ENCODE results near the gene ADAMTS1. TPM values are rescaled to one million over a fixed set of nuclear protein-coding genes. Genes with fewer than 3 reads are reported as not detected.
"Not testable (repeated sequence)": the region's sequence is repeated elsewhere in the genome, so short reads cannot be mapped to it uniquely, and the experiment has no call there.

ADAMTS1 gene
- total and polyA plus RNA-seq, 2 experiments from 2014 or later = 110 to 136 TPM

GRCh38 chr21:26874347-26874746 is 29.1 kb upstream of the ADAMTS1 start:
- DNase-seq (ENCODE audit: low spot score) = no peak
- 100% methylated on average over 1 of the region's 1 CpG for WGBS (ENCODE audit: low lambda C conversion rate, missing lambda C conversion rate)

DNA sequence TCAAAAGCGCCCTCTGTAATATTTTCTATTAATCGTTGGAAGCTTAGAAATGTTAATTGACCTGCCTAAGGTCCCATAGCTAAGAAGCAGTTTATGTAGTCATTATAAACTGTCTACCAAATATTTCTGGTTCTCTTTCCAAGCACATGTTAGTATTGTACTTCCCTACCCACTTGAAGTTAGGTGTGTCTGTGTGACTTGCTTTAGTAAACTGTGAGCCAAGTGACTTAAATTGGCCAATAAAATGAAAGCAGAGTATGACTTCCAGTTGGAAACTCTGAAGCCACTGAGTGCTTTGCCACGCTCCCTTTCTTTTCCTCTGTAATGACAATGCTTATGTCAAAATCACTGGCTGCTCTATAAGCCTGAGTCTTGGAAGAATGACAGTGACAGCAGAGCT is 20.6 kb upstream of the ADAMTS1 start:
- no peak for DNase-seq (ENCODE audit: low spot score)
- Histone ChIP-seq H3K4me1 (ENCODE audit: insufficient read depth) (no peaks in the 10 kb centered on the region), H2AFZ (no peak overlapping the region), H3K9me2 (replicated peaks; ENCODE audit: insufficient read depth) (no peaks in the 10 kb centered on the region), H3K36me3 (replicated peaks; ENCODE audit: insufficient read depth, low read depth) (no peaks in the 10 kb centered on the region), H3K4me3 (no peak overlapping the region), H3K9me3 (ENCODE audit: low read depth) (no peaks in the 10 kb centered on the region), H3K79me2 (no peaks in the 10 kb centered on the region), H3K27ac (no peak overlapping the region), H3K4me2 (no peak overlapping the region), H4K20me1 (ENCODE audit: insufficient read depth, poor library complexity, severe bottlenecking) (no peaks in the 10 kb centered on the region), H3K27me3 (no peaks in the 10 kb centered on the region)
- no peak for TF ChIP-seq EZH2 (IDR thresholded peaks at IDR 0.05; ENCODE audit: borderline replicate concordance)
- TF ChIP-seq EZH2phosphoT487 (IDR thresholded peaks at IDR 0.05; ENCODE audit: low read depth, severe bottlenecking, unreplicated experiment) = no peak
- TF ChIP-seq, protein P1, sequence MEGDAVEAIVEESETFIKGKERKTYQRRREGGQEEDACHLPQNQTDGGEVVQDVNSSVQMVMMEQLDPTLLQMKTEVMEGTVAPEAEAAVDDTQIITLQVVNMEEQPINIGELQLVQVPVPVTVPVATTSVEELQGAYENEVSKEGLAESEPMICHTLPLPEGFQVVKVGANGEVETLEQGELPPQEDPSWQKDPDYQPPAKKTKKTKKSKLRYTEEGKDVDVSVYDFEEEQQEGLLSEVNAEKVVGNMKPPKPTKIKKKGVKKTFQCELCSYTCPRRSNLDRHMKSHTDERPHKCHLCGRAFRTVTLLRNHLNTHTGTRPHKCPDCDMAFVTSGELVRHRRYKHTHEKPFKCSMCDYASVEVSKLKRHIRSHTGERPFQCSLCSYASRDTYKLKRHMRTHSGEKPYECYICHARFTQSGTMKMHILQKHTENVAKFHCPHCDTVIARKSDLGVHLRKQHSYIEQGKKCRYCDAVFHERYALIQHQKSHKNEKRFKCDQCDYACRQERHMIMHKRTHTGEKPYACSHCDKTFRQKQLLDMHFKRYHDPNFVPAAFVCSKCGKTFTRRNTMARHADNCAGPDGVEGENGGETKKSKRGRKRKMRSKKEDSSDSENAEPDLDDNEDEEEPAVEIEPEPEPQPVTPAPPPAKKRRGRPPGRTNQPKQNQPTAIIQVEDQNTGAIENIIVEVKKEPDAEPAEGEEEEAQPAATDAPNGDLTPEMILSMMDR (IDR thresholded peaks at IDR 0.05; ENCODE audit: poor library complexity) = no peak
- WGBS (ENCODE audit: low lambda C conversion rate, missing lambda C conversion rate) = 97% methylated on average over 3 of the region's 3 CpGs

More at GRCh38 chr21:26874347-26874746, 29.1 kb upstream of the ADAMTS1 start:
- no peaks in the 10 kb centered on the region for H3K9me2 ChIP-seq (replicated peaks; ENCODE audit: insufficient read depth)
- H3K36me3 ChIP-seq (replicated peaks; ENCODE audit: insufficient read depth, low read depth) = no peaks in the 10 kb centered on the region
- H3K27ac ChIP-seq = no peak overlapping the region
- no peaks in the 10 kb centered on the region for H4K20me1 ChIP-seq (ENCODE audit: insufficient read depth, poor library complexity, severe bottlenecking)
- no peak overlapping the region for H3K4me2 ChIP-seq
- TF ChIP-seq EZH2 (IDR thresholded peaks at IDR 0.05; ENCODE audit: borderline replicate concordance) (no peak), EZH2phosphoT487 (IDR thresholded peaks at IDR 0.05; ENCODE audit: low read depth, severe bottlenecking, unreplicated experiment) (no peak)
- TF ChIP-seq, protein P1 (IDR thresholded peaks at IDR 0.05; ENCODE audit: poor library complexity) = no peak
- H2AFZ ChIP-seq = no peak overlapping the region
- no peaks in the 10 kb centered on the region for H3K4me1 ChIP-seq (ENCODE audit: insufficient read depth)
- H3K79me2 ChIP-seq = no peaks in the 10 kb centered on the region
- H3K9me3 ChIP-seq (ENCODE audit: low read depth) = peaks cover 4% of the 10 kb centered on the region
- H3K27me3 ChIP-seq = no peaks in the 10 kb centered on the region
- H3K4me3 ChIP-seq = no peak overlapping the region

DNA sequence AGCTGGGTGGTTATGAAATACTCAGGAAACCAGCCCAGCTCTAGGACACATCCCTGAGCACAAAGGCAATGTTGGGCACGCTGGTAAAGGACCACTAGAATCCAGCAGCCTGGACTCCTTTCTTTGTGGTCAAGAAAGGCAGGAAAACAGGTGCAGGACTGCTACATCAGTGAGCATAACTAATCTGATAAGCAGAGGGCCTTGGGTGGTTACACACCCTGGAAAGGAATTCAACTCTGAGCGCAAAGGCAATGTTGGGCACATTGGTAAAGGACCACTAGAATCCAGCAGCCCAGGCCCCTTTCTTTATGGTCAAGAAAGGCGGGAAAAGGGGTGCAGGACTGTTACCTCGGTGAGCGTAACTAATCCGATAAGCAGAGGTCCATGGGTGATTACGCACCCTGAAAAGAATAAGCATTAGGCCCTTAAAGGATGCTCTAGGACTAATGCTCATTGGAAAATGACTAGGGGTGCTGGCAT is 11.7 kb upstream of the ADAMTS1 start:
- not testable (repeated sequence) for H2AFZ ChIP-seq; H3K4me2 ChIP-seq; H3K36me3 ChIP-seq (replicated peaks; ENCODE audit: insufficient read depth, low read depth); H4K20me1 ChIP-seq (ENCODE audit: insufficient read depth, poor library complexity, severe bottlenecking); H3K9me3 ChIP-seq (ENCODE audit: low read depth); DNase-seq (ENCODE audit: low spot score); H3K4me1 ChIP-seq (ENCODE audit: insufficient read depth); H3K27ac ChIP-seq; H3K27me3 ChIP-seq; H3K9me2 ChIP-seq (replicated peaks; ENCODE audit: insufficient read depth); H3K4me3 ChIP-seq; H3K79me2 ChIP-seq
- WGBS (ENCODE audit: low lambda C conversion rate, missing lambda C conversion rate) = 97% methylated on average over 7 of the region's 7 CpGs

DNA sequence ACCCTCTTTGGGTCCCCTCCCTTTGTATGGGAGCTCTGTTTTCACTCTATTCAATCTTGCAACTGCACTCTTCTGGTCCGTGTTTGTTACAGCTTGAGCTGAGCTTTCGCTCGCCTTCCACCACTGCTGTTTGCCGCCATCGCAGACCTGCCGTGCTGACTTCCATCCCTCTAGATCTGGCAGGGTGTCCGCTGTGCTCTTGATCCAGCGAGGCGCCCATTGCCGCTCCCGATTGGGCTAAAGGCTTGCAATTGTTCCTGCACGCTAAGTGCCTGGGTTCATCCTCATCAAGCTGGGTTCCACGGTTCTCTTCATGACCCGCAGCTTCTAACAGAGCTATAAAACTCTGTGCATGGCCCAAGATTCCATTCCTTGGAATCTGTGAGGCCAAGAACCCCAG is 9.5 kb upstream of the ADAMTS1 start:
- not testable (repeated sequence) for H3K79me2 ChIP-seq; H3K27ac ChIP-seq; H3K9me2 ChIP-seq (replicated peaks; ENCODE audit: insufficient read depth); H3K9me3 ChIP-seq (ENCODE audit: low read depth); H3K4me2 ChIP-seq; H4K20me1 ChIP-seq (ENCODE audit: insufficient read depth, poor library complexity, severe bottlenecking); DNase-seq (ENCODE audit: low spot score); H3K36me3 ChIP-seq (replicated peaks; ENCODE audit: insufficient read depth, low read depth); H3K27me3 ChIP-seq; H2AFZ ChIP-seq; H3K4me1 ChIP-seq (ENCODE audit: insufficient read depth); H3K4me3 ChIP-seq
- 91% methylated on average over 14 of the region's 14 CpGs for WGBS (ENCODE audit: low lambda C conversion rate, missing lambda C conversion rate)
